GM19035 (cell line): ENCODE measurements around the gene TEPSIN.

Experiments
- ATAC-seq: cut with Tn5 transposase; IDR thresholded peaks from one replicate; pipeline ENCODE4 v1.9.1; 2021; ENCODE audit not compliant: unreplicated experiment

The TEPSIN gene

DNA sequence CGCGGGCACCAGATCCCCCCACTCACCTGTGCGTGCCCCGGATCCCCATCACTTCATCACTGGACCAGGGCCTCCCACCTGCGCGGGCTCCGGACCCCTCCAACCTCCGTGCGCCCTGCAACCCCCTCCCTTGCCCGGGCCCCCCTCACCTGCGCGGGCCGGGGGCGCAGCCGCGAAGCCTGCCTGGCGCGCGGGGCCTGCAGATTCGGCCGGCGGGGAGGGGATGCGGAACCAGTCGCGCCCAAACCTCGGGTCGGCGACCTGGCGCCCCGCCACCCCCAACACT is 16.3 kb downstream of the TEPSIN start:
- no peak for ATAC-seq

GRCh38 chr17:81221842-81222619 is 16.8 kb downstream of the TEPSIN start:
- ATAC-seq, result no peak

DNA sequence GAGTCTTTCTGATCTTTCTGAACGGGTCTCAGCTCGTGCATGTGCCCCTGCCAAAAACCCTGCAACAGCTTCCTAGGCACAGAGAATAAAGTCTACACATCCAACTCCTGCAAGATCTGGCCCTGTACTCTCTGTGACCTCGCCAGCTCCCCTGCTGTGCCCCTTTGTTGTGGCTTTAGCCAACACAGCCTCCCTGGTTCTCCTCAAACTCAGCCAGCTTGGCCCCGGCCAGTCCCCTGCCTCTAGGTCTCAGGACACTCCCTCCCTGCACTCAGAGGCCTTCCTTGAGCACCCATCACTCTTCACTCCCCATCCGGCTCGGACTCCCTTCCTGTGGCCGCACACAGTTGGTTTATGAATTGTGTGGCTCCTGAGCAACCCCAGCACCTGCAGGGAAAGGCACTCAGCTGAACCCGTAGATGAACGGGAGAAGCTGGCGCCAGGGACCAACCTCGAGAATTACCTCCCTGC is 17.4 kb downstream of the TEPSIN start:
- ATAC-seq, result no peak

- no peak for ATAC-seq
Measured at GRCh38 chr17:81219476-81220180, 19.2 kb downstream of the TEPSIN start.

DNA sequence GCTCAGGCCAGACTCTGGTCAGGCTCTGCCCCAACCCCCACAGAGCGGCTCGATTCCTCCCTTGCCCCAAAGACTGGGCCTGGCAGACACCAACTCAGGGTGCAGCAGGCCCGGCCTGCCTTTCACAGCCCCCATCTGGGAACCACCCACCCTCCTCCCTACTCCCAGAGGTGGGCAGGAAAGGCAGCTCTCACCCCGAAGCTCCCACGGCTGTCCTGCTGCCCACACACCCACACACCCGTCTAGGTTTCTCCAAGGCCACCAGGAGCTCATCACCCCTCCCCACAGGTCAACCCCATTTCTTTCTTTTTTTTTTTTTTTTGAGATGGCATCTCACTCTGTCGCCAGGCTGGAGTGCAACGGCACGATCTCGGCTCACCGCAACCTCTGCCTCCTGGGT is 19.9 kb downstream of the TEPSIN start:
- no peak for ATAC-seq

DNA sequence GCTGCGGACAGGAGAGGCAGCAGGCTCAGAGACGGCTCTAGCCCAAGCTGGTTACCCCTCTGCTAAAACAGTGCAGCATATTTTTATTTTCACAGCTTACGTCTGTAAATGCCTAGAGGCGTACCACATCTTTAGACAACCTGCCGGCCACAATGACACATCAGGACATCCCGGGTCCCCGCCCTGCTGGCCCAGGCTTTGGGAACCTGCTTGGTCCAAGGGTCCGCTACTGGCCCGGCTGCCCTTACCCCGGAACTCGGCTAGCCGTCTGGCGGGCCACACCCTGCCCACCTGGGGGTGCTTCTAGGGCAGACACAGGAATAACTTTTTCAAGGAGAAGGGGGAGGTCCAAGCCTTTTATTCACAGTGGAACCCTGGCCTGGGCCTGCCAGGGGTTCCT is 20.4 kb downstream of the TEPSIN start:
- no peak for ATAC-seq

GRCh38 chr17:81217491-81217890 is 21.4 kb downstream of the TEPSIN start:
- ATAC-seq, result no peak

GRCh38 chr17:81213978-81214377 is 24.9 kb downstream of the TEPSIN start:
- ATAC-seq, result no peak

DNA sequence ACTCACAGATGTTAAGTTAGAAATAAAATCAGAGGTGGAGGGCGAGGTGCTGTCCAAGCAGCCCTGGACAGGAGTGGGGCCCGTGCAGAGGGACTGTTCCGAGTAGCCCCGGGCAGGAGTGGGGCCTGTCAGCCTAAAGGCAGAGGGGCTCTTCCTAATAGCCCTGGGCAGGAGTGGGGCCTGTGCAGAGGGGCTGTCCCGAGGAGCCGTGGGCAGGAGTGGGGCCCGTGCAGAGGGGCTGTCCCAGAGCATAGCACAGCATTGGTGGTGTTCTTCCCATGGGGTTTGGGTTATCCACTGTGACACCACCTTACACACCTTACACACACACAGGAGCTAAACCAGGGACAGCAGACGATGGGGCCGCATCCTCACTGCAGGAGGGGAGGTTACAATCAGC is 26.5 kb downstream of the TEPSIN start:
- no peak for ATAC-seq

DNA sequence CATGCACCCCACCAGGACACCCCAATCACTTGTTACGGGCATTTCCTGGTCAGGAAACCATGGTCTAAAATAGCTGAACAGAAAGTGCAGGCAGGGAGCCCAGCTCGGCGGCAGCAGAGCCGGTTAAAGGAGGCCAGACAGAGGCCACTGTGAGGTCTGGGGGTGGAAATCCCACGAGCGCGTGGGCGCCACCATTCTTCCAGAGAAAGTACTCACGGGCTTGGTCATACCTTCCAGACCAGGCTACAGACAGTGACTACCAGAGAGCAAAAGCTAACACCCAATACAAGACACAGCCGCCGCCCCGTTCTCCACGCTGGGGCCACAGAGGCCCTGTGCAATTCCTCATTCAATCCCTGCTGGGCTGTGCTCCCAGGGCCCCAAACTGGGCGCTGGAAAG is 28.0 kb downstream of the TEPSIN start:
- no peak for ATAC-seq

GRCh38 chr17:81210466-81210865 is 28.4 kb downstream of the TEPSIN start:
- no peak for ATAC-seq

- no peak for ATAC-seq
Measured at GRCh38 chr17:81209141-81209540, 29.7 kb downstream of the TEPSIN start.

GRCh38 chr17:81208651-81209050 is 30.2 kb downstream of the TEPSIN start:
- ATAC-seq, result no peak

- ATAC-seq, result no peak
Measured at GRCh38 chr17:81207610-81208581, 31.0 kb downstream of the TEPSIN start.

DNA sequence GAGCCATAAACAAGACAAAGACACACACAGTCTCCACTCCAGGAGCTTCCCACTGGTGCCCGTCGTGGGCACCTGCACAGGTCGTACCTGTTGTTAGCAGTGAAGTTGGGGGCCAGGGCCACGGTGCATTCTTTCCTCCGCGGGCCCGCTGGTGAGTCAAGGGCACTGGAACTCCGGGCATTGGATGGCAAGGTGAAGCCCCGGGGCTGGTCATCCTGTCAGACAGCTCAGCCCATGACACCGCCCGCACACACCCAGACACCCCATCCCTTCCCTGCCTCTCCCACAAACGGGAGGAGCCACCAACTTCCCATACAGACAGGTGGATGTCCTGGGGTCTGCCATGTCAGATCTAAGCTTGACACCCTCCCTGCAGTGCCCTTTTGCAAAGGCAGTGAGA is 32.2 kb downstream of the TEPSIN start:
- ATAC-seq, result no peak

DNA sequence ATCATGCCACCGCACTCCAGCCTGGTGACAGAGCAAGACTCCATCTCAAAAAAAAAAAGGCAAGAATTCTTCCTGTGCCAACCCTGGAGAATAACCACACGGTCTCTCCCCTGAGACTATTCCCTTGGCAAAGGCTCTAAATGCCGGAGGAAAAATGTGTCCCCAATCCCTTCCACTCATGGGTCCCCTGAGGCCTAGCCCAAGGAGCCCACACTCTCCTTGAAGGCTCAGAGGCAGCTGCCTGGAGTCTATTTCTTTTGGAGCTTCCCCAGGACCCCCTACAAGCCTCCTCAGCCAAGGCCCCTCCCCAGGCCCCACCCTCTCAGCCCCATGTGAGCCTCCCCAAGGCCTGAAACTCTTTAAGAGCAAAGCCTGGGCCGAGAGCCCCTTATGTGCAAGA is 32.7 kb downstream of the TEPSIN start:
- ATAC-seq, result no peak

DNA sequence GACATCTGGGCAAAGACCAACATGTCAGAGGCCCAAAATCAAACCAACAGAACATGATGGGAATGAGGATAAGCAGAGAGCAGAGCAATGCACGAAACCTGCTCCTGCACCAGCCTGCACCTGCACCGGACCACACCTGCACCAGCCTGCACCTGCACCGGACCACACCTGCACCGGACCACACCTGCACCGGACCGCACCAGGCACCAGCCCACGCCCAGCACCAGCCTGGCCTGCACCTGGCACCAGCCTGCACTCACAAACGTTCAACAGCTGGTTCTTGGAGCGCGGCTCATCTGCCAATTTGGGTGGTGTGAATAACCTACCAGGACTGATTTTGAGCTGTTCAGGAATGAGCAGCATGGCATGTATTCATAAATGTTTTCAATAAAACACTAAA is 34.3 kb downstream of the TEPSIN start:
- ATAC-seq, result no peak

DNA sequence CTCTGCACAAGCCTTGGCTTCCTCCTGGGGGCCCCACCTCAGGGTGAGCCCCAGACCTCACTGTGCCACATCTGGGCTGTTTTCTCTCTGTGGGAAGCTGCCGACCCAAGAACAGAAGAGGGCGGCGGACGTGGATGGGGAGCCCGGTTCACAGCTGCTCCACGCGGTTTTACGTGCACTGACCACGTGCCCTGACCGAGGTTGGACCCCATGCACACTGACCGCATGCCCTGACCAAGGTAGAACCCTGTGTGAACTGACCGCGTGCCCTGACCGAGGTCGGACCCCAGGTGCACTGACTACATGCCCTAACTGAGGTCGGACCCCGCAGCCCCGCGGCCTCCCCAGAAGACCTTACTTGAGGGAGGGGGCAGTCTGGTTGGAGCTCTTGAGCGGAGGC is 35.7 kb downstream of the TEPSIN start:
- ATAC-seq, result no peak

DNA sequence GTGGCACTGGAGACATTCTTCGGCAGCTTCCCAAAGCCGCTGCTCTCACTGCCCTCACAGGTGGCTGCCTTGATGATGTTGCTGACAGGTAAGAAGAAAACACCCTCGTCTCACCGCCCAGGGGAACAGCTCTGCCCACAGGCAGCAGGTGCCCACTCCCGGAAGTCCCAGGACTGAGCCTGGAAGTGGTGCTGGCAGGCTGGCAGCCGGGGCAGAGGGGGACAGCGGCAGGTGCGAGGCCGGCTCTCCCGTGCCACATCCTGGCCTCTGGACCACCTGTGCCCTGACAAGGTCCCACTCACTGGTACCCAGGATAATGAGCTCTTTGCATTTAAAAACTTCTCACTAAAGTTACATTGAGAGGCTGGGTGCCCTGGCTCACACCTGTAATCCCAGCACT is 36.5 kb downstream of the TEPSIN start:
- no peak for ATAC-seq

- no peak for ATAC-seq
Measured at GRCh38 chr17:81200695-81201580, 37.9 kb downstream of the TEPSIN start.

- no peak for ATAC-seq
Measured at GRCh38 chr17:81200201-81200600, 38.7 kb downstream of the TEPSIN start.
